Transverse colon (tissue), 3 donors: Measurements from ENCODE around the gene CLGN.

Source experiments
- CTCF ChIP-seq, 5 experiments: fragments of 200-600 bp in 3 of 5; fragments of 450-650 bp in 2 of 5; sonication (generic) in 3 of 5; IDR thresholded peaks; 1 replicate in 2 of 5; 2 replicates in 3 of 5; pipeline ENCODE4 v1.5.1; 2016 to 2017; ENCODE audit warnings: antibody characterized with exemption in 5 of 5, inconsistent platforms in 3 of 5, mild to moderate bottlenecking in 2 of 5, moderate library complexity in 1 of 5
- EP300 ChIP-seq: sonication (generic); formaldehyde crosslinking; IDR thresholded peaks from one replicate; pipeline ENCODE4 v1.6.1; 2017; ENCODE audit warnings: antibody characterized with exemption, low read depth
- POLR2A ChIP-seq: fragments of 450-650 bp; IDR thresholded peaks from one replicate; pipeline ENCODE4 v1.6.1; 2016; ENCODE audit warnings: antibody characterized with exemption, mild to moderate bottlenecking, moderate library complexity

DNA sequence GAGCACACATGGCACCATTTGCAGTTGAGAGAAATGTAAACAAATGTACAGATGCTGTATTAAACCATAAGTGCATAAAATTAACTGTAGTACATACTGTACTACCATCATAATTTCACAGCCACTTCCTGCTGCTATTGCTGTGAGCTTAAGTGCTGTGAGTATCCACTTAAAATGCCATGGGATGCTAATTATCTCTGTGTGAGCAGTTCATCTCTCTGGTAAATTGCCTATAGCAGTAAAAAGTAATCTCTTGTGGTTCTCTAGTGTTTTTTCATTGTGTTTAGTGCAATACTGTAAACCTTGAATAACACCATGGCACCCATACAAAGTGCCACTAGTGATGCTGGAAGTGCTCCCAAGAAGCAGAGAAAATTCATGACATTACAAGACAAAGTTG, 63.9 kb downstream of the CLGN start:
- TF ChIP-seq CTCF (IDR thresholded peaks at IDR 0.05) = no peak
- TF ChIP-seq EP300 = no peak
- TF ChIP-seq POLR2A = no peak
